Astrocyte of the spinal cord (primary cell): ENCODE measurements around the gene ZNF433.
A peak's percentile ranks its signal among the peaks of the same experiment; 100 is the strongest.

Experiments used
- DNase-seq: peaks from one replicate; pipeline ENCODE4 v3.0.0; 2011; ENCODE audit warnings: low read depth, low spot score
- H3K4me3 ChIP-seq: 2 replicates; pipeline ENCODE4 v1.5.1; 2011; ENCODE audit warnings: low read depth, mild to moderate bottlenecking, low read length, moderate library complexity
- in situ Hi-C: cut with HindIII; loops from 2 replicates; pipeline ENCODE4 v1.10.0; 2017; ENCODE audit warnings: low sequenced_read_pairs
- TF ChIP-seq, protein P1 (sequence below): IDR thresholded peaks from 2 replicates; pipeline ENCODE4 v1.5.1; 2012; ENCODE audit warnings: low read depth, mild to moderate bottlenecking, low read length, inconsistent platforms

The ZNF433 gene

DNA sequence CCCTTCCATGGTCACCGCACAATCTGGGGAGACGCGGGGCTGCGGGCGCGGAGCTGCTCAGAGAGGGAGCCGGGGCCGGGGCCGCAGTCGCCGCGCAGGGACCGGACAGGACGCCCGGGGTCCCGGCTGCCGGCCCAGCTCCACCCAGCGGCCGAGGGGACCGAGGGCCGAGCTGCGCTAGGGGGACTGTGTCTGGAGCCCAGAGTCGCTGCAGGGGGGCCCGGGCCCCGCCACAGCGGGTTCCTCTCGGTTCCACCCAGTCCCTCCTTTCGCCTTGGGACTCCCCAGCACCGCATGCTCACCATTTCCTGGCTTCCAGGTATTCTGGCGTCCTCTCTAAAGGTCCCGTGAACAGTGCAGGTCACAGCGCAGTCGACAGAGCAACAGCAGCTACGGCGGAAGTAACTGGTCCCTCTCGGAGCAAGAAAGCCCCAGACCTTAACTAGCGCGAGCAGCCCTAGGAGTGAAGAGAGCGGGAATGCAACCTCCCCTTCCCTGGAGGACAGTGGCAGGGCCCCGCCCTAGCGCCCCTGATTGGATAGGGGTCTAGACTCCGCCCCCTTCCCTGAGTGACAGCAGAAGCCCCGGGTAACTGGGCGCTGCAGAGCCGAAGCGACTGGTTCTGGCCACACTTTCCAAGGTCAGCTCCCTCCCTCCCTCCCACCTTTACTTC is 17.2 kb upstream of the ZNF433 start, which contains the start of gene ZNF878:
TSS of gene ZNF878 (minus strand) at position 465 of the 673 bp plus-strand sequence. CDS start at position 305, 160 bp downstream.
- peak within 1 kb of the TSS; percentile 65 for H3K4me3 ChIP-seq
- in situ Hi-C loops = no loop called here
- DNase-seq = peak; percentile 83
- TF ChIP-seq, protein P1, sequence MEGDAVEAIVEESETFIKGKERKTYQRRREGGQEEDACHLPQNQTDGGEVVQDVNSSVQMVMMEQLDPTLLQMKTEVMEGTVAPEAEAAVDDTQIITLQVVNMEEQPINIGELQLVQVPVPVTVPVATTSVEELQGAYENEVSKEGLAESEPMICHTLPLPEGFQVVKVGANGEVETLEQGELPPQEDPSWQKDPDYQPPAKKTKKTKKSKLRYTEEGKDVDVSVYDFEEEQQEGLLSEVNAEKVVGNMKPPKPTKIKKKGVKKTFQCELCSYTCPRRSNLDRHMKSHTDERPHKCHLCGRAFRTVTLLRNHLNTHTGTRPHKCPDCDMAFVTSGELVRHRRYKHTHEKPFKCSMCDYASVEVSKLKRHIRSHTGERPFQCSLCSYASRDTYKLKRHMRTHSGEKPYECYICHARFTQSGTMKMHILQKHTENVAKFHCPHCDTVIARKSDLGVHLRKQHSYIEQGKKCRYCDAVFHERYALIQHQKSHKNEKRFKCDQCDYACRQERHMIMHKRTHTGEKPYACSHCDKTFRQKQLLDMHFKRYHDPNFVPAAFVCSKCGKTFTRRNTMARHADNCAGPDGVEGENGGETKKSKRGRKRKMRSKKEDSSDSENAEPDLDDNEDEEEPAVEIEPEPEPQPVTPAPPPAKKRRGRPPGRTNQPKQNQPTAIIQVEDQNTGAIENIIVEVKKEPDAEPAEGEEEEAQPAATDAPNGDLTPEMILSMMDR = peak; percentile 14

GRCh38 chr19:12052091-12052496 is 16.6 kb upstream of the ZNF433 start:
- in situ Hi-C loops = no loop called here
- DNase-seq = no peak
- H3K4me3 ChIP-seq = peak overlapping the region; percentile 65
- TF ChIP-seq, protein P1 = no peak

GRCh38 chr19:12047868-12048267 is 12.4 kb upstream of the ZNF433 start:
- in situ Hi-C loops = no loop called here
- no peak overlapping the region for H3K4me3 ChIP-seq
- TF ChIP-seq, protein P1 = no peak
- no peak for DNase-seq

DNA sequence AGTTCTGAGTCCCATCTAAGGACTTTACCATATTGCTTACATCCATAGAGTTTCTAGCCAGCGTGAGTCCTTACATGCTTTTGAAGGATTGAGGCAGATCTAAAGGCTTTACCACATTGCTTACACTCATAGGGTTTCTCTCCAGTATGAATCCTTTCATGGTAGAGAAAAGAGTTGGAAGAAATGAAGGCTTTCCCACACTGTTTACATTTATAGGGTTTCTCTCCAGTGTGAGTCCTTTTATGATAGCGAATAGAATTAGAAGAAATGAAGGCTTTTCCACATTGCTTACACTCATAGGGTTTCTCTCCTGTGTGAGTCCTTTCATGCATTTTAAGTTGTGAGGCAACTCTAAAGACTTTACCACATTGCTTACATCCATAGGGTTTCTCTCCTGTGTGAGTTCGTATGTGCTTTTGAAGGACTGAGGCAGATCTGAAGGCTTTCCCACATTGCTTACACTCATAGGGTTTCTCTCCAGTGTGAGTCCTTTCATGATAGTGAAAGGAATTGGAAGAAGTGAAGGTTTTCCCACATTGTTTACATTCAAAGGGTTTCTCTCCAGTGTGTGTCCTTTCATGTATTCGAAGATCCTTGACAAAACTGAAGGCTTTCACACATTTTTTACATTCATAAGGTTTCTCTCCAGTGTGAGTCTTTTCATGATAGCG is 8.4 kb upstream of the ZNF433 start:
- in situ Hi-C loops = no loop called here
- TF ChIP-seq, protein P1 = no peak
- DNase-seq = no peak
- no peak overlapping the region for H3K4me3 ChIP-seq

GRCh38 chr19:12042893-12043292 is 7.4 kb upstream of the ZNF433 start:
- no peak for DNase-seq
- TF ChIP-seq, protein P1 = no peak
- H3K4me3 ChIP-seq = no peak overlapping the region
- in situ Hi-C loops = no loop called here

- in situ Hi-C loops = no loop called here
- TF ChIP-seq, protein P1 = no peak
- H3K4me3 ChIP-seq = peak overlapping the region; percentile 87
- DNase-seq = no peak
Measured at GRCh38 chr19:12034620-12035019, 859 bp downstream of the ZNF433 start.
